GM19351 (cell line): Measurements from ENCODE around the gene CLSTN2.
"Not testable (repeated sequence)": the region's sequence is repeated elsewhere in the genome, so short reads cannot be mapped to it uniquely, and the experiment has no call there.

Experiments used
- ATAC-seq: cut with Tn5 transposase; IDR thresholded peaks from one replicate; pipeline ENCODE4 v1.9.1; 2021; ENCODE audit warnings: mild to moderate bottlenecking, moderate library complexity; ENCODE audit not compliant: unreplicated experiment

The CLSTN2 gene

GRCh38 chr3:140403079-140403478, 468.1 kb downstream of the CLSTN2 start:
- no peak for ATAC-seq

GRCh38 chr3:140403608-140404007, 468.6 kb downstream of the CLSTN2 start:
- ATAC-seq, result no peak

- no peak for ATAC-seq
Measured at GRCh38 chr3:140406655-140407054, 471.7 kb downstream of the CLSTN2 start.

- no peak for ATAC-seq
Measured at GRCh38 chr3:140408252-140408651, 473.3 kb downstream of the CLSTN2 start.

GRCh38 chr3:140416666-140417065, 481.7 kb downstream of the CLSTN2 start:
- ATAC-seq, result no peak

- ATAC-seq, result no peak
Measured at GRCh38 chr3:140420621-140421357, 485.8 kb downstream of the CLSTN2 start.

- no peak for ATAC-seq
Measured at GRCh38 chr3:140421884-140422283, 486.9 kb downstream of the CLSTN2 start.

- no peak for ATAC-seq
Measured at GRCh38 chr3:140423146-140423545, 488.2 kb downstream of the CLSTN2 start.

GRCh38 chr3:140423574-140423973, 488.6 kb downstream of the CLSTN2 start:
- not testable (repeated sequence) for ATAC-seq

- no peak for ATAC-seq
Measured at GRCh38 chr3:140424211-140424610, 489.2 kb downstream of the CLSTN2 start.

- no peak for ATAC-seq
Measured at GRCh38 chr3:140424726-140425125, 489.7 kb downstream of the CLSTN2 start.

- ATAC-seq, result no peak
Measured at GRCh38 chr3:140427786-140428185, 492.8 kb downstream of the CLSTN2 start.

GRCh38 chr3:140428380-140428779, 493.4 kb downstream of the CLSTN2 start:
- no peak for ATAC-seq

- ATAC-seq, result no peak
Measured at GRCh38 chr3:140429791-140430190, 494.8 kb downstream of the CLSTN2 start.

- no peak for ATAC-seq
Measured at GRCh38 chr3:140430494-140430893, 495.5 kb downstream of the CLSTN2 start.

- ATAC-seq, result no peak
Measured at GRCh38 chr3:140432229-140432669, 497.3 kb downstream of the CLSTN2 start.

GRCh38 chr3:140433431-140433830, 498.4 kb downstream of the CLSTN2 start:
- no peak for ATAC-seq

GRCh38 chr3:140434261-140434905, 499.4 kb downstream of the CLSTN2 start:
- no peak for ATAC-seq

GRCh38 chr3:140436421-140436820, 501.4 kb downstream of the CLSTN2 start:
- ATAC-seq, result no peak

- no peak for ATAC-seq
Measured at GRCh38 chr3:140438736-140439470, 503.9 kb downstream of the CLSTN2 start.

- no peak for ATAC-seq
Measured at GRCh38 chr3:140439527-140439926, 504.5 kb downstream of the CLSTN2 start.

GRCh38 chr3:140440446-140440845, 505.5 kb downstream of the CLSTN2 start:
- ATAC-seq, result no peak
